Endothelial cell of umbilical vein (primary cell): ENCODE results near the gene RACGAP1. TPM values are rescaled to one million over a fixed set of nuclear protein-coding genes. Genes with fewer than 3 reads are reported as not detected.

Source experiments
- BruUV-seq: library from RNA; stranded (reverse); fragments of 400-500 nt; replicated peaks from 2 replicates; lab custom pipeline; 2021; lab: Mats Ljungman, UMichigan
- CTCF ChIA-PET: fragments of 300-600, 350-600 bp; sonication (Branson Sonifier 250); formaldehyde crosslinking; loops from one replicate; lab custom pipeline; 2021; ENCODE audit warnings: antibody characterized with exemption, inconsistent platforms; lab: Charles Lee
- POLR2A ChIA-PET: fragments of 300-600, 350-600 bp; sonication (Branson Sonifier 250); formaldehyde crosslinking; loops from one replicate; lab custom pipeline; 2021; ENCODE audit warnings: antibody characterized with exemption, inconsistent platforms; lab: Charles Lee
- DNase-seq: peaks from one replicate; pipeline ENCODE4 v3.0.0-alpha.2; 2011; ENCODE audit warnings: low read depth, low spot score
- FAIRE-seq: peaks from 2 replicates; lab custom pipeline; 2011; peaks lifted over from hg19 to GRCh38; lab: Jason Lieb, UNC
- H2AFZ ChIP-seq: 2 replicates; pipeline ENCODE4 v1.6.0; 2012; ENCODE audit warnings: low read depth, low read length, control low read depth, inconsistent platforms
- H3K27ac ChIP-seq: 2 replicates; pipeline ENCODE4 v1.5.1; 2011; ENCODE audit warnings: low read depth, mild to moderate bottlenecking, control low read depth, low read length, moderate library complexity; ENCODE audit not compliant: insufficient read depth
- H3K27me3 ChIP-seq, 2 experiments: 2 replicates each; pipeline versions ENCODE4 v1.6.0 to v1.6.1; 2011; ENCODE audit warnings: low read length in 2 of 2, mixed read lengths in 1 of 2; ENCODE audit not compliant: control insufficient read depth in 2 of 2, insufficient read depth in 2 of 2
- H3K36me3 ChIP-seq, 2 experiments: 2 replicates in 1 of 2; 3 replicates in 1 of 2; pipeline ENCODE4 v1.5.1; 2011; ENCODE audit warnings: low read length in 2 of 2, mild to moderate bottlenecking in 1 of 2, moderate library complexity in 1 of 2; ENCODE audit not compliant: control insufficient read depth in 2 of 2, insufficient read depth in 2 of 2; ENCODE audit errors: extremely low read depth in 1 of 2
- H3K4me1 ChIP-seq: 3 replicates; pipeline ENCODE4 v1.5.1; 2011; ENCODE audit warnings: mild to moderate bottlenecking, low read length; ENCODE audit not compliant: control insufficient read depth, insufficient read depth; ENCODE audit errors: extremely low read depth
- H3K4me2 ChIP-seq: 2 replicates; pipeline ENCODE4 v1.6.1; 2011; ENCODE audit warnings: low read length, control low read depth, mixed read lengths; ENCODE audit not compliant: insufficient read depth
- H3K4me3 ChIP-seq, 3 experiments: fragments of 200-600 bp in 1 of 3; sonication (generic), shearing (Covaris generic) in 1 of 3; replicated peaks in 1 of 3; 2 replicates each; pipeline ENCODE4 v1.5.1; 2011 to 2016; ENCODE audit warnings: control low read depth in 3 of 3, low read length in 3 of 3, mild to moderate bottlenecking in 2 of 3, inconsistent platforms in 1 of 3, low read depth in 1 of 3, moderate library complexity in 1 of 3; ENCODE audit not compliant: insufficient read depth in 1 of 3
- H3K79me2 ChIP-seq: 2 replicates; pipeline ENCODE4 v1.6.0; 2012; ENCODE audit warnings: low read length, inconsistent platforms; ENCODE audit not compliant: control insufficient read depth, insufficient read depth
- H3K9ac ChIP-seq: replicated peaks from 2 replicates; pipeline ENCODE3; 2011; ENCODE audit warnings: low read length, control low read depth; ENCODE audit not compliant: insufficient read depth; ENCODE audit errors: extremely low read depth
- H3K9me1 ChIP-seq: replicated peaks from 3 replicates; pipeline ENCODE4 v1.6.0; 2011; ENCODE audit warnings: mild to moderate bottlenecking, low read length; ENCODE audit not compliant: control insufficient read depth, insufficient read depth; ENCODE audit errors: extremely low read depth
- H3K9me3 ChIP-seq: replicated peaks from 2 replicates; pipeline ENCODE4 v1.5.1; 2012; ENCODE audit warnings: low read length, inconsistent platforms; ENCODE audit not compliant: control insufficient read depth, insufficient read depth
- H4K20me1 ChIP-seq: replicated peaks from 2 replicates; pipeline ENCODE3; 2011; ENCODE audit warnings: mild to moderate bottlenecking, low read length; ENCODE audit not compliant: control insufficient read depth, insufficient read depth; ENCODE audit errors: extremely low read depth
- FOS ChIP-seq: IDR thresholded peaks from 2 replicates; pipeline ENCODE4 v1.6.1; 2011; ENCODE audit warnings: mild to moderate bottlenecking, low read length, moderate library complexity, borderline replicate concordance; ENCODE audit not compliant: insufficient read depth
- GATA2 ChIP-seq: IDR thresholded peaks from 2 replicates; pipeline ENCODE4 v1.7.0; 2011; ENCODE audit warnings: low read depth, mild to moderate bottlenecking, moderate library complexity, mixed read lengths, low read length; ENCODE audit not compliant: insufficient read length, insufficient read depth
- JUN ChIP-seq: IDR thresholded peaks from 2 replicates; pipeline ENCODE4 v1.6.1; 2011; ENCODE audit warnings: borderline replicate concordance, low read depth; ENCODE audit not compliant: insufficient read length, insufficient read depth
- MYC ChIP-seq: IDR thresholded peaks from one replicate; pipeline ENCODE4 v1.6.1; 2011; ENCODE audit warnings: mild to moderate bottlenecking, low read depth, low read length
- POLR2A ChIP-seq: IDR thresholded peaks from 2 replicates; pipeline ENCODE4 v1.6.1; 2012; ENCODE audit warnings: low read depth, mild to moderate bottlenecking, control low read depth, low read length
- POLR2AphosphoS5 ChIP-seq: IDR thresholded peaks from 2 replicates; pipeline ENCODE4 v1.6.1; 2012; ENCODE audit warnings: low read depth, mild to moderate bottlenecking, control low read depth, low read length, moderate library complexity; ENCODE audit not compliant: insufficient read depth
- dilution Hi-C: fragments of 300-500 bp; cut with MboI; formaldehyde crosslinking; loops from one replicate; pipeline ENCODE4 v1.15.0; 2019; ENCODE audit warnings: low sequenced_read_pairs; ENCODE audit not compliant: extremely low pct_ligation_motif_present
- intact Hi-C: fragments of 100-400 bp; cut with micrococcal nuclease; formaldehyde crosslinking; loops from one replicate; pipeline ENCODE4 v1.10.0; 2022
- polyA plus RNA-seq, 4 experiments: library from polyadenylated mRNA; depleted of rRNA in 3 of 4; stranded (reverse) in 3 of 4; unstranded in 1 of 4; fragments of >200 nt; gene quantifications; 2 replicates each; pipeline versions ENCODE4 v1.2.1 to v1.2.3, GENCODE V29; 2011 to 2012; ENCODE audit warnings: missing spikeins in 1 of 4
- total RNA-seq: library from RNA; stranded (reverse); gene quantifications from 2 replicates; pipeline ENCODE4 v1.2.3, GENCODE V29; 2021
- TF ChIP-seq, protein P1 (sequence below), 2 donors: IDR thresholded peaks; 1 replicate in 1 of 2; 2 replicates in 1 of 2; pipeline ENCODE4 v1.5.1; 2011; ENCODE audit warnings: low read length in 2 of 2, mild to moderate bottlenecking in 2 of 2, moderate library complexity in 2 of 2, control low read depth in 1 of 2, inconsistent platforms in 1 of 2, low read depth in 1 of 2; ENCODE audit not compliant: insufficient read depth in 1 of 2; ENCODE audit errors: extremely low read depth in 1 of 2
- TF ChIP-seq, protein P2 (sequence below): IDR thresholded peaks from 2 replicates; pipeline ENCODE4 v1.6.1; 2011; ENCODE audit not compliant: insufficient read depth, insufficient read length

Gene RACGAP1
- total and polyA plus RNA-seq, 2 donors (not counting 3 experiments of a cell fraction or from before 2014, with no cell fraction given) = 16.5 to 56.3 TPM

DNA sequence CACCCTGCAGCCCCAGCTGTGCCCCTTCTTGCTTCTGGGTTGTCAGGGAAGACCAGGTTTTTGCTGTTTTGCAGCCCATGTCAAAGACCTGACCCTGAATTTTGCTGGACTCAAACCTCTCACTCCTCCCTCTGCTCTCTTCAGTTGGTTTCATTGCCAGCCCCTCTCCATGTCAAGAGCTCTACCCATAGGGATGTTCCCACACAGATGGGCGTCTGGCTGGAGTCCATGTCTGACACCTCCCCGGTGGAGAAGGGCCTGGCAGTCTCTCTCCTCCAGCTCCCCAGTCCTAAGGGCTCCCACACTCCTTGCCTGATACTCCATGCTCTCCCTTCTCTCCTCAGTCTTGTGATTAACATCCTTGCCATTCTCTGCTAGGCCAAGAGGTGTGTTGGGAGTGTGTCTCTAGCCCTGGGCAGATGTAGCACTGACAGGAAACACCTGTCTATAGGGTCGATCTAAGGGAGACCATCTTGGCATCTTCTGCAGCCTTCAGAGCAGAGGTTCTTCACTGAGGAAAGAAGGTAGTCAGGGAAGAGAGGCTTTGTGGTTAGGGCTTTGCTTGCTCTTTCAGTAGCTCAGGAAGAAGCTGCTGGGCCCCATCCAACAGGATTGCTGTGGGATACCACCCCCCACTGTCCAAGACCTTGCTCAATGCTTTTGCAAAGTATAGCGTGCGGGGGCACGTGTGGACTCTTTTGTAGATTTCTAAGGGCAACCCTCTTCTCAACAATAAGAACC lies 36.8 kb upstream of the RACGAP1 start:
- Histone ChIP-seq H4K20me1 (no peaks in the 10 kb centered on the region), H3K79me2 (no peaks in the 10 kb centered on the region), H3K4me2 (no peak overlapping the region), H3K9me3 (no peaks in the 10 kb centered on the region), H3K27me3 (peaks cover 46 to 48% of the 10 kb centered on the region in 2 experiments), H3K27ac (no peak overlapping the region), H3K9me1 (no peaks in the 10 kb centered on the region), H3K4me3 (no peak overlapping the region), H2AFZ (no peak overlapping the region), H3K36me3 (no peaks in the 10 kb centered on the region), H3K9ac (no peak overlapping the region), H3K4me1 (peaks cover 1% of the 10 kb centered on the region)
- no TSS peak for BruUV-seq
- POLR2A ChIA-PET = no interaction called here
- dilution Hi-C loops (loop anchor here (25.0 kb wide), 1 partner anchor 100 kb away; the partner anchor contains the start of genes AQP2, AQP5 and AQP6), intact Hi-C loops (no loop called here)
- TF ChIP-seq MYC (no peak), POLR2A (no peak)
- CTCF ChIA-PET = interaction anchor here (0.6 to 12.1 kb wide), 6 partner anchors 9 to 195 kb away, joined by 4 to 317 read pairs (median 12); partner anchors contain the start of gene AQP6
- no peak for DNase-seq
- no peak for FAIRE-seq

DNA sequence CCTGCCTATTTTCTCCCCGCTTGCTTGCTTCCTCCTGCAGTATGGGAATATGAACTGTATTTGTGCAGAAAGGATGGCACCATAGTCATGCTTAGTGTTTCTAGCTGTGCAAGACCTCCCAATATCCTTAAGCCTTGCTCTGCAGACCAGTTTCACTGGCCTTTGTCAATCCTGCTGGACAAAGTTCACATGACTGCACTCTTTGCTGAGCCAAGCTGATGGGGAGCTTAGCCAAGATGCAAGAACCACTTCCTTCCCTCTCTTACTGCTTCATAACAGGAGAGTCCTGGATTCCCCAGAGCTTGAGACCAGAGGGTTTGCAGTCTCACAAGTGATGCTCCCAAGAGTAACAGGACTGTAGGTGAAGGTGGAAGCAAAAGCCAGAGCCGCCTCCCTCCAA lies 35.9 kb upstream of the RACGAP1 start:
- peaks cover 54% of the 10 kb centered on the region in 2 experiments for H3K27me3 ChIP-seq
- H3K4me2 ChIP-seq = no peak overlapping the region
- CTCF ChIA-PET = interaction anchor here (1.5 to 12.1 kb wide), 6 partner anchors 10 to 194 kb away, joined by 4 to 317 read pairs (median 12); partner anchors contain the start of gene AQP6
- no peak for FAIRE-seq
- no peaks in the 10 kb centered on the region for H3K79me2 ChIP-seq
- TF ChIP-seq JUN (no peak), FOS (no peak), POLR2A (no peak), MYC (no peak), POLR2AphosphoS5 (no peak), GATA2 (no peak)
- TF ChIP-seq, protein P1, sequence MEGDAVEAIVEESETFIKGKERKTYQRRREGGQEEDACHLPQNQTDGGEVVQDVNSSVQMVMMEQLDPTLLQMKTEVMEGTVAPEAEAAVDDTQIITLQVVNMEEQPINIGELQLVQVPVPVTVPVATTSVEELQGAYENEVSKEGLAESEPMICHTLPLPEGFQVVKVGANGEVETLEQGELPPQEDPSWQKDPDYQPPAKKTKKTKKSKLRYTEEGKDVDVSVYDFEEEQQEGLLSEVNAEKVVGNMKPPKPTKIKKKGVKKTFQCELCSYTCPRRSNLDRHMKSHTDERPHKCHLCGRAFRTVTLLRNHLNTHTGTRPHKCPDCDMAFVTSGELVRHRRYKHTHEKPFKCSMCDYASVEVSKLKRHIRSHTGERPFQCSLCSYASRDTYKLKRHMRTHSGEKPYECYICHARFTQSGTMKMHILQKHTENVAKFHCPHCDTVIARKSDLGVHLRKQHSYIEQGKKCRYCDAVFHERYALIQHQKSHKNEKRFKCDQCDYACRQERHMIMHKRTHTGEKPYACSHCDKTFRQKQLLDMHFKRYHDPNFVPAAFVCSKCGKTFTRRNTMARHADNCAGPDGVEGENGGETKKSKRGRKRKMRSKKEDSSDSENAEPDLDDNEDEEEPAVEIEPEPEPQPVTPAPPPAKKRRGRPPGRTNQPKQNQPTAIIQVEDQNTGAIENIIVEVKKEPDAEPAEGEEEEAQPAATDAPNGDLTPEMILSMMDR (IDR thresholded peaks at IDR 0.05; ENCODE audit: extremely low read depth in 1 of 2, insufficient read depth in 1 of 2, low read depth in 1 of 2, low read length in 2 of 2) = no peak
- TF ChIP-seq, protein P2, sequence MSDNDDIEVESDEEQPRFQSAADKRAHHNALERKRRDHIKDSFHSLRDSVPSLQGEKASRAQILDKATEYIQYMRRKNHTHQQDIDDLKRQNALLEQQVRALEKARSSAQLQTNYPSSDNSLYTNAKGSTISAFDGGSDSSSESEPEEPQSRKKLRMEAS = no peak
- no peaks in the 10 kb centered on the region for H4K20me1 ChIP-seq
- no peaks in the 10 kb centered on the region for H3K36me3 ChIP-seq
- no peaks in the 10 kb centered on the region for H3K9me1 ChIP-seq
- intact Hi-C loops (no loop called here), dilution Hi-C loops (loop anchor here (25.0 kb wide), 1 partner anchor 99 kb away; the partner anchor contains the start of genes AQP2, AQP5 and AQP6)
- H3K9ac ChIP-seq = no peak overlapping the region
- no peak overlapping the region for H2AFZ ChIP-seq
- no peak for DNase-seq
- H3K4me3 ChIP-seq = no peak overlapping the region
- POLR2A ChIA-PET = no interaction called here
- H3K4me1 ChIP-seq = peaks cover 5% of the 10 kb centered on the region
- H3K27ac ChIP-seq = no peak overlapping the region
- H3K9me3 ChIP-seq = no peaks in the 10 kb centered on the region
- BruUV-seq = no TSS peak
